CD4-positive, CD25-positive, alpha-beta regulatory T cell (primary cell): ENCODE measurements around the gene PDE6D. TPM values are rescaled to one million over a fixed set of nuclear protein-coding genes. Genes with fewer than 3 reads are reported as not detected.
A peak's percentile ranks its signal among the peaks of the same experiment; 100 is the strongest.

Experiments
- ATAC-seq, 2 donors: fragments of 150-1000 bp; cut with Tn5 transposase; one replicate each; pipeline ENCODE4 v1.10.0; 2021; ENCODE audit warnings: low read depth in 2 of 2, moderate number of reproducible peaks in 2 of 2, moderate library complexity in 1 of 2
- DNase-seq, 3 donors: peaks; one replicate each; pipeline versions ENCODE4 v3.0.0 to v3.0.0-alpha.2; 2012 to 2022; ENCODE audit warnings: mixed read lengths in 1 of 3
- H3K27ac ChIP-seq: one replicate; pipeline ENCODE4 v1.7.0; 2013; ENCODE audit warnings: mild to moderate bottlenecking, low read length; ENCODE audit not compliant: insufficient read depth, poor library complexity, severe bottlenecking
- H3K27me3 ChIP-seq: one replicate; pipeline ENCODE4 v1.7.0; 2013; ENCODE audit warnings: low read length; ENCODE audit not compliant: control insufficient read depth, insufficient read depth
- H3K36me3 ChIP-seq: one replicate; pipeline ENCODE4 v1.7.0; 2013; ENCODE audit warnings: mild to moderate bottlenecking, low read length, moderate library complexity; ENCODE audit not compliant: control insufficient read depth, insufficient read depth
- H3K4me1 ChIP-seq: 2 replicates; pipeline ENCODE4 v1.7.0; 2013; ENCODE audit warnings: mild to moderate bottlenecking, low read length; ENCODE audit not compliant: insufficient read depth, control insufficient read depth, poor library complexity, severe bottlenecking
- H3K4me3 ChIP-seq: one replicate; pipeline ENCODE4 v1.7.0; 2013; ENCODE audit warnings: low read depth, mild to moderate bottlenecking, low read length, moderate library complexity
- H3K9me3 ChIP-seq, 2 experiments: 1 replicate in 1 of 2; 2 replicates in 1 of 2; pipeline ENCODE4 v1.7.0; 2013; ENCODE audit warnings: low read length in 2 of 2, mild to moderate bottlenecking in 1 of 2, moderate library complexity in 1 of 2; ENCODE audit not compliant: control insufficient read depth in 2 of 2
- H3K27ac Mint-ChIP-seq, 3 donors: one replicate each; pipeline ENCODE4 v1.8.0; 2020 to 2022; ENCODE audit warnings: mild to moderate bottlenecking in 3 of 3, mixed read lengths in 3 of 3, moderate library complexity in 2 of 3
- H3K27me3 Mint-ChIP-seq: one replicate; pipeline ENCODE4 v1.8.0; 2022; ENCODE audit warnings: mild to moderate bottlenecking, mixed read lengths
- H3K36me3 Mint-ChIP-seq: one replicate; pipeline ENCODE4 v1.8.0; 2020; ENCODE audit warnings: mixed read lengths
- H3K4me1 Mint-ChIP-seq, 4 donors: one replicate each; pipeline ENCODE4 v1.8.0; 2020 to 2022; ENCODE audit warnings: mixed read lengths in 4 of 4, mild to moderate bottlenecking in 1 of 4
- H3K4me3 Mint-ChIP-seq, 4 donors: one replicate each; pipeline ENCODE4 v1.8.0; 2020 to 2022; ENCODE audit warnings: mild to moderate bottlenecking in 4 of 4, mixed read lengths in 4 of 4, moderate library complexity in 3 of 4
- H3K9me3 Mint-ChIP-seq, 7 donors: one replicate each; pipeline ENCODE4 v1.8.0; 2020 to 2022; ENCODE audit warnings: mixed read lengths in 7 of 7, mild to moderate bottlenecking in 3 of 7, moderate library complexity in 2 of 7
- polyA plus RNA-seq, 4 donors: library from polyadenylated mRNA; unstranded; fragments of 300-500 nt; fragmentation: Illumina TruSeq; gene quantifications; one replicate each; pipeline ENCODE4 v1.2.3, GENCODE V29; 2021
- total RNA-seq: library from RNA; stranded (reverse); gene quantifications from one replicate; pipeline ENCODE4 v1.2.3, GENCODE V29; 2022

The PDE6D gene
- total RNA-seq, result 25.7 TPM
- 10 to 100 TPM; 59.1 to 82.2 (median 60.5) TPM for polyA plus RNA-seq

DNA sequence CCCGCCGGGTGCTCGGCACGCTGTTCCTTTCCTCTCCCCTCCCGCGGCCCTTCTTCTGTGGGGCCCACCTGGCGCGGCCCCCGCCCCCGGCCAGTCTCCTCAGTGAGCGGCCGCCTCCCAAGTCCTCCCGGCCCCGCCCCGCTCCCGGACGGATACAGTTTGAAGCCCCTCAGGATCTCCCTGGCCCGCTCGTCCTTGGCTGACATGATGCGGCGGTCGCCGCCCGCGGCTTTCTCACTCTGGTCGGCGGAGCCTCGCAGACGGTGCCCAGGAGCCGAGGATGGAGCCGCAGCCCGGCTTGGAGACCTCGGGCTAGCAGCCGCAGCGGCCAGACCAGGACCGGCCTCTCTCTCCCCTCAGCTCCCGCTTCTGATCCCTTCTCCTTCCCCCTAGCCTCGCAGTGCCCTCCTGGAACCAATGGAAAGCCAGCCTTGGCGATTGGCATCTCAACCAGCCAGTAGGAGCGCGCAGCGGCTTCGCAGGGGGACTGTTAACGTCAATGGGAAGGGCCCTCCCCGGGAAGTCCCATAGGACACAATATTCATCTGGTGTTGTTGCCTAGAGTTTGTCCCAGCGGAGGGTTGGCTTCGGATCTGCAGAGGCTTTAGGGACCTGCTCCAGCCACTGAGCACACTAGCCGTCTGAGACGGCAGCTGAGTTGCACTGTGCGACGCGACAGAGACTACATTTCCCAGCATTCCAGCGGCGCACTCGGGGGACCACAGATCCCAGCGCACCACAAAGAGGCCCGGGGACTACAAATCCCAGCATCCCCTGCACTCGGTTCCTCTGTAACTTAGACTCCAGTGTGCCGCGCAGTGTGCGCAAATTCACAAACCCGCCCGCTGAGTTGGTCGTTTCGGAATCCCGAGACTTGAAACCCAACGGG lies at the start of gene PDE6D:
TSS of gene PDE6D (minus strand) at position 374 of the 889 bp plus-strand sequence. CDS start at position 206, 168 bp downstream.
- peak within 1 kb of the TSS; percentile 99 for H3K4me3 ChIP-seq
- ATAC-seq, result peak; percentile 92
- no peaks in the 10 kb centered on the region for H3K27me3 Mint-ChIP-seq
- H3K36me3 ChIP-seq, result no peaks in the 10 kb centered on the region
- H3K4me1 Mint-ChIP-seq, result peaks cover 14 to 74% (median 63%) of the 10 kb centered on the region in 4 donors
- no peaks in the 10 kb centered on the region for H3K9me3 Mint-ChIP-seq
- H3K27me3 ChIP-seq, result no peaks in the 10 kb centered on the region
- H3K27ac Mint-ChIP-seq, result peak within 1 kb of the TSS; percentile 93 to 96 (median 95)
- H3K4me1 ChIP-seq, result peaks cover 41% of the 10 kb centered on the region
- H3K27ac ChIP-seq, result peak within 1 kb of the TSS; percentile 88
- H3K36me3 Mint-ChIP-seq, result peaks cover 4% of the 10 kb centered on the region
- peak; percentile 95 to 97 (median 95) for DNase-seq
- H3K9me3 ChIP-seq, result no peaks in the 10 kb centered on the region
- H3K4me3 Mint-ChIP-seq, result peak within 1 kb of the TSS; percentile 96 to 99 (median 98)

- H3K4me3 Mint-ChIP-seq, result no peak overlapping the region
- no peaks in the 10 kb centered on the region for H3K4me1 ChIP-seq
- DNase-seq, result no peak
- peaks cover 0 to 4% (median 1%) of the 10 kb centered on the region in 7 donors for H3K9me3 Mint-ChIP-seq
- no peaks in the 10 kb centered on the region for H3K36me3 Mint-ChIP-seq
- H3K4me1 Mint-ChIP-seq, result no peaks in the 10 kb centered on the region
- no peak overlapping the region for H3K27ac Mint-ChIP-seq
- H3K4me3 ChIP-seq, result no peak overlapping the region
- peaks cover 4% of the 10 kb centered on the region for H3K27me3 Mint-ChIP-seq
- no peaks in the 10 kb centered on the region for H3K36me3 ChIP-seq
- H3K27me3 ChIP-seq, result peaks cover 2% of the 10 kb centered on the region
- H3K27ac ChIP-seq, result no peak overlapping the region
- ATAC-seq, result no peak
- no peaks in the 10 kb centered on the region for H3K9me3 ChIP-seq
Observed at GRCh38 chr2:231821908-231822307, 40.8 kb upstream of the PDE6D start.

DNA sequence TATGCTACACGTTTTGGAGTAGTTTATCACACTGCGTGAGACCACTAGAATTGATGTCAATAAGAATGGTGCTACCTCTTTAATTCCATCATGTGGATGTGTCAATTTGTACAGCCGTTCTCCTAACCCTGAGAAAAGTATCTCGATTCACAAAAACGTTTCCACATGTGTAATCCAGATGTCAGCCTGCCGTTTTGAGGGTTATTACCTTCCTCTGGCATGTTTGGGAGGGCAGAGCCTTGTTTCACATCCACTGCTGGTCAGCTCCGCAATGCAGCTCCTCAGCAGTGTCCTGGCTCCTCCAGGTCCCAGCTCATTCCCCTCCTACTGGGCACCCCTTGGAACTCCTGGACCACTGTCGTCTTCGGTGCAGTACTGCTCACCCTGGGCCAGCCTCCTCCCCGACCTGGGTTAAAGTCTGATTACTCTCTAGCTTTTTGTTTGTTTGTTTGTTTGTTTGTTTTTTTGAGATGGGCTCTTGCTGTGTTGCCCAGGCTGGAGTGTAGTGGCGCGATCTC lies 39.8 kb upstream of the PDE6D start:
- H3K9me3 ChIP-seq, result no peaks in the 10 kb centered on the region
- no peaks in the 10 kb centered on the region for H3K36me3 Mint-ChIP-seq
- no peak overlapping the region for H3K4me3 Mint-ChIP-seq
- no peaks in the 10 kb centered on the region for H3K36me3 ChIP-seq
- peaks cover 0 to 2% (median 0%) of the 10 kb centered on the region in 4 donors for H3K4me1 Mint-ChIP-seq
- no peak overlapping the region for H3K27ac ChIP-seq
- H3K4me1 ChIP-seq, result no peaks in the 10 kb centered on the region
- H3K4me3 ChIP-seq, result no peak overlapping the region
- H3K27me3 ChIP-seq, result peaks cover 2% of the 10 kb centered on the region
- peaks cover 4% of the 10 kb centered on the region for H3K27me3 Mint-ChIP-seq
- H3K27ac Mint-ChIP-seq, result no peak overlapping the region
- no peak for DNase-seq
- ATAC-seq, result no peak
- peaks cover 0 to 4% (median 2%) of the 10 kb centered on the region in 7 donors for H3K9me3 Mint-ChIP-seq

DNA sequence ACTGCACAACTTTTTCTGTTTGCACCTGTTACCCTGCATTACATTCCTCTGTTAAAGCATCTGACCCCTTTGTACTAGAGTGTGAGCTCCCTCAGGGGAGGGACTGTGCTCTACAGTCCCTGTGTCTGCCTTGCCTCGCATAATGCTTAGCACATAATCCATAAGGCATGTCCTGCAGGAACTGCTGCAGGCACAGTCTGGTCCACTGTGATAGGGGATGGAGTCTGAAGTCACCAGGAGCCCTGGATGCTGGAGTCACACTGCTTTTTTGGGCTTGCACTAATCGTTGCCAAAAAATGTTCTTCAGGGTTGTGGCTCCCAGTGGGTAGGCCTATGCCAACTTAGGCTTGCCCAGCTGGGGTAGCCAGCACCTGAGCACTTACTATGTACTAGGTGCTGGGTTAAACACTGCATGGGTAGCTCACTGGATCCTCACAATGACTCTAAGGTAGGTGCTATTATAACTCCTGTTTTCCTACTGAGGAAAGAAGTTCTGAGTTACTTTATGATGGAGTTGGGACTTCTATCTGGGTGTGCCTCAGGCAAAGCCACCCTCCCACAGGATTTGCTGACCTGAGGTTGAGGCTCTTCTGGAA lies 38.5 kb upstream of the PDE6D start:
- H3K27me3 Mint-ChIP-seq, result peaks cover 4% of the 10 kb centered on the region
- Histone ChIP-seq H3K4me3 (no peak overlapping the region), H3K36me3 (no peaks in the 10 kb centered on the region), H3K27me3 (peaks cover 2% of the 10 kb centered on the region), H3K4me1 (no peaks in the 10 kb centered on the region), H3K9me3 (no peaks in the 10 kb centered on the region), H3K27ac (no peak overlapping the region)
- DNase-seq (no peak), ATAC-seq (no peak)
- peaks cover 0 to 4% (median 2%) of the 10 kb centered on the region in 7 donors for H3K9me3 Mint-ChIP-seq
- peaks cover 4% of the 10 kb centered on the region for H3K36me3 Mint-ChIP-seq
- no peak overlapping the region for H3K27ac Mint-ChIP-seq
- H3K4me3 Mint-ChIP-seq, result no peak overlapping the region
- peaks cover 0 to 2% (median 0%) of the 10 kb centered on the region in 4 donors for H3K4me1 Mint-ChIP-seq

DNA sequence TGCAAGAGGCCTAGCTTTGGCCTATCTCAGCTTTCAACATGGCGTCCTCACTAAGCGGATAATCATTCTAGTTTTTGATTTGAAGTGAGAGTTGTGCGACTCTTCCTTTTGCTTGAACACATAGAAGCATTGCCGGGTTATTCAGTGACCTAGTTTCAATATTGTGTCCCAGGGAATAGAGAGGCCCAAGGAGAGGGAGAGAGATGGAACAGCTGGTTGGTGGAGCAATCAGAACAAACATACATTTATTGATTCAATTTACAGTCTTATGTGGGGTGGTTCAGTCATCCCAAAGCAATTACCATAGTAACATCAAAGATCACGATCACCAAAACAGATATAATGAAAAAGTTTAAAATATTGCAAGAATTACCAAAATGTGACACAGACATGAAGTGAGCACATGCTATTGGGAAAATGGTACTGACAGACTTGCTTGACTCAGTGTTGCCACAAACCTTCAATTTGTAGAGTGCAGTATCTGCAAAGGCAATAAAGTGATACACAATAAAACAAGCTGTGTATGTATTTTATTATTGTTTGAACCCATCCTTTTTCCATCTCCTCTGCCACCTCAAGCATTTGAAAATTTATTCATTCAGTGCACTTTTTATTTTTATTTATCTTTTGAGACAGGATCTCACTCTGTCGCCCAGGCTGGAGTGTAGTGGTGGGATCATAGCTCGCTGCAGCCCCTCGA lies 35.4 kb upstream of the PDE6D start:
- Histone ChIP-seq H3K27ac (no peak overlapping the region), H3K27me3 (no peaks in the 10 kb centered on the region), H3K4me3 (no peak overlapping the region), H3K36me3 (peaks cover 5% of the 10 kb centered on the region), H3K4me1 (no peaks in the 10 kb centered on the region), H3K9me3 (no peaks in the 10 kb centered on the region)
- Mint-ChIP-seq H3K9me3 (peaks cover 0 to 4% (median 0%) of the 10 kb centered on the region in 7 donors), H3K4me3 (no peak overlapping the region), H3K4me1 (peaks cover 0 to 6% (median under 1%) of the 10 kb centered on the region in 4 donors), H3K27me3 (peaks cover 4% of the 10 kb centered on the region), H3K27ac (no peak overlapping the region), H3K36me3 (peaks cover 19% of the 10 kb centered on the region)
- ATAC-seq (no peak), DNase-seq (no peak)

DNA sequence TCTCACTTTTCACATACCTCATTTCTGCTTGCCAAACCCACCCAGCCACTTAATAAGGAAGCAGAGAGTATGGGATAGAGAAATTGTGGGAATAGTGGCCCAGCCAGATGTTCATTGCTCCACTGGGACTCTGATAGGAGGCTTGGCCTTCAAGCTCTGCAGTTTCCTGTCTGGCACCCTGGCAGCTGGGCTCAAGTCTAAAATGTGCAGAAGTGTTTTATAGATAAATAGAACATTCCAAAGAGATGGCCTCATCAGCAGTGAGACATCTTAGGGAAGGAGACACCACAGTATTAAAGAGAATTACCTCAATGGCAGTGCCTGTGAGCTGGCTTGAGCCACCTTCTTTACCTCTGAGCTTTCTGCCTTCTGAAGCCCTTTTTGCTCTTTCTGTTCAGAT lies 29.8 kb upstream of the PDE6D start:
- Histone ChIP-seq H3K9me3 (no peaks in the 10 kb centered on the region), H3K4me1 (no peaks in the 10 kb centered on the region), H3K27me3 (no peaks in the 10 kb centered on the region), H3K36me3 (peaks cover 46% of the 10 kb centered on the region), H3K4me3 (no peak overlapping the region), H3K27ac (no peak overlapping the region)
- no peak for ATAC-seq
- no peak overlapping the region for H3K4me3 Mint-ChIP-seq
- no peak overlapping the region for H3K27ac Mint-ChIP-seq
- H3K4me1 Mint-ChIP-seq, result peaks cover 0 to 6% (median under 1%) of the 10 kb centered on the region in 4 donors
- DNase-seq, result no peak
- peaks cover 47% of the 10 kb centered on the region for H3K36me3 Mint-ChIP-seq
- H3K9me3 Mint-ChIP-seq, result no peaks in the 10 kb centered on the region
- no peaks in the 10 kb centered on the region for H3K27me3 Mint-ChIP-seq

GRCh38 chr2:231807020-231807419 lies 25.9 kb upstream of the PDE6D start:
- H3K27me3 ChIP-seq, result no peaks in the 10 kb centered on the region
- Mint-ChIP-seq H3K27ac (no peak overlapping the region), H3K4me3 (no peak overlapping the region), H3K27me3 (no peaks in the 10 kb centered on the region), H3K9me3 (no peaks in the 10 kb centered on the region), H3K4me1 (peaks cover 0 to 9% (median 3%) of the 10 kb centered on the region in 4 donors), H3K36me3 (peaks cover 40% of the 10 kb centered on the region)
- H3K4me3 ChIP-seq, result no peak overlapping the region
- no peaks in the 10 kb centered on the region for H3K9me3 ChIP-seq
- no peaks in the 10 kb centered on the region for H3K4me1 ChIP-seq
- no peak overlapping the region for H3K27ac ChIP-seq
- DNase-seq (no peak), ATAC-seq (no peak)
- H3K36me3 ChIP-seq, result peaks cover 66% of the 10 kb centered on the region
